Measurements from ENCODE around the gene CKLF. TPM values are rescaled to one million over a fixed set of nuclear protein-coding genes. Genes with fewer than 3 reads are reported as not detected.

Gene CKLF
- total RNA-seq, 1 experiment from 2014 or later = 21.0 TPM

GRCh38 chr16:66599726-66600125, 47.4 kb downstream of the CKLF start (continued):
- TF ChIP-seq, protein P1, sequence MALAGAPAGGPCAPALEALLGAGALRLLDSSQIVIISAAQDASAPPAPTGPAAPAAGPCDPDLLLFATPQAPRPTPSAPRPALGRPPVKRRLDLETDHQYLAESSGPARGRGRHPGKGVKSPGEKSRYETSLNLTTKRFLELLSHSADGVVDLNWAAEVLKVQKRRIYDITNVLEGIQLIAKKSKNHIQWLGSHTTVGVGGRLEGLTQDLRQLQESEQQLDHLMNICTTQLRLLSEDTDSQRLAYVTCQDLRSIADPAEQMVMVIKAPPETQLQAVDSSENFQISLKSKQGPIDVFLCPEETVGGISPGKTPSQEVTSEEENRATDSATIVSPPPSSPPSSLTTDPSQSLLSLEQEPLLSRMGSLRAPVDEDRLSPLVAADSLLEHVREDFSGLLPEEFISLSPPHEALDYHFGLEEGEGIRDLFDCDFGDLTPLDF (CRISPR knock-in tag; IDR thresholded peaks at IDR 0.05) = no peak
- TF ChIP-seq, protein P2, sequence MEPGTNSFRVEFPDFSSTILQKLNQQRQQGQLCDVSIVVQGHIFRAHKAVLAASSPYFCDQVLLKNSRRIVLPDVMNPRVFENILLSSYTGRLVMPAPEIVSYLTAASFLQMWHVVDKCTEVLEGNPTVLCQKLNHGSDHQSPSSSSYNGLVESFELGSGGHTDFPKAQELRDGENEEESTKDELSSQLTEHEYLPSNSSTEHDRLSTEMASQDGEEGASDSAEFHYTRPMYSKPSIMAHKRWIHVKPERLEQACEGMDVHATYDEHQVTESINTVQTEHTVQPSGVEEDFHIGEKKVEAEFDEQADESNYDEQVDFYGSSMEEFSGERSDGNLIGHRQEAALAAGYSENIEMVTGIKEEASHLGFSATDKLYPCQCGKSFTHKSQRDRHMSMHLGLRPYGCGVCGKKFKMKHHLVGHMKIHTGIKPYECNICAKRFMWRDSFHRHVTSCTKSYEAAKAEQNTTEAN (CRISPR knock-in tag; IDR thresholded peaks at IDR 0.05) = no peak

GRCh38 chr16:66600477-66600876, 48.1 kb downstream of the CKLF start:
- Mint-ChIP-seq H3K27me3 (ENCODE audit: low read depth) (peaks cover 6% of the 10 kb centered on the region; the same call in 1 of the 2 replicates), H3K27ac (no peak overlapping the region), H3K36me3 (no peaks in the 10 kb centered on the region), H3K4me1 (peaks cover 10% of the 10 kb centered on the region), H3K4me3 (no peak overlapping the region), H3K9me3 (no peaks in the 10 kb centered on the region)
- no peak for TF ChIP-seq GTF2I (CRISPR knock-in tag; conservative IDR thresholded peaks at IDR 0.05)
- no peak for TF ChIP-seq ESRRA (CRISPR knock-in tag; IDR thresholded peaks at IDR 0.05; ENCODE audit: borderline replicate concordance)
- TF ChIP-seq ATF2 (CRISPR knock-in tag; IDR thresholded peaks at IDR 0.05; ENCODE audit: borderline replicate concordance, low read depth) = no peak
- TF ChIP-seq HMGA2 (CRISPR knock-in tag; IDR thresholded peaks at IDR 0.05) = no peak
- no peak for TF ChIP-seq JUN (CRISPR knock-in tag; IDR thresholded peaks at IDR 0.05)
- TF ChIP-seq ZNF317 (CRISPR knock-in tag; IDR thresholded peaks at IDR 0.05; ENCODE audit: borderline replicate concordance, low read depth) = no peak
- POLR2A ChIA-PET = no interaction called here
- DNase-seq (ENCODE audit: low spot score) = no peak
- CTCF ChIA-PET = interaction anchor here (0.9 kb wide), 1 partner anchor 50 kb away, joined by 5 read pairs; no protein-coding TSS in a partner anchor
- no peak for ATAC-seq

DNA sequence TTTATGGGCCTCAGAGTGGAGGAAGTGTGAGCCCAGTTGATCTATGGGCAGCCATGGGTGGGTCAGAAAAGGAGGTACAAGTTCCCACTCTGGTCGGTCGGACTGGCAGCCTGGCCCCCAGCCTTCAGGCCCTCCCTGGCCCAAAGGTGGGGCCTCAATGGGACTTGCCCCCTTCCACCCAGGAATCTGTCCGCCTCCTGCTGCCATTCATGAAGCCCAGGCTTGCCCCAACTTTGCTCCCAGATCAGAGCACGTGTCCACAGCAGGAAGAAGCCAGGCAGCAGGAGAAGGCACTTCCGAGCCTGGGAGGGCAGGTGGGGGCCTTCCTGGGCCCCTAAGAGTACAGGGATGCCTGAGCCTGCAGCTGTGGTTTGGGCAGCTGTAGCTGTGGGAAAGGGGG, 49.1 kb downstream of the CKLF start:
- no peak for DNase-seq (ENCODE audit: low spot score)
- no peak for ATAC-seq
- ChIA-PET CTCF (interaction anchor here (0.7 to 0.9 kb wide), 2 partner anchors 49 to 309 kb away, joined by 3 to 5 read pairs; no protein-coding TSS in a partner anchor), POLR2A (no interaction called here)
- no peak overlapping the region for H3K4me3 Mint-ChIP-seq
- no peaks in the 10 kb centered on the region for H3K9me3 Mint-ChIP-seq
- H3K27ac Mint-ChIP-seq = no peak overlapping the region
- H3K4me1 Mint-ChIP-seq = peaks cover 16% of the 10 kb centered on the region
- H3K36me3 Mint-ChIP-seq = no peaks in the 10 kb centered on the region
- H3K27me3 Mint-ChIP-seq (ENCODE audit: low read depth) = peaks cover 6% of the 10 kb centered on the region; the same call in 1 of the 2 replicates
- TF ChIP-seq ELF4 (CRISPR knock-in tag; IDR thresholded peaks at IDR 0.05; ENCODE audit: low read depth) (no peak), ZNF396 (CRISPR knock-in tag; IDR thresholded peaks at IDR 0.05; ENCODE audit: borderline replicate concordance) (no peak), CTCF (IDR thresholded peaks at IDR 0.05) (no peak), TEAD4 (CRISPR knock-in tag; IDR thresholded peaks at IDR 0.05) (no peak), ATF2 (CRISPR knock-in tag; IDR thresholded peaks at IDR 0.05; ENCODE audit: borderline replicate concordance, low read depth) (no peak), USF1 (CRISPR knock-in tag; IDR thresholded peaks at IDR 0.05) (no peak), PRRX2 (CRISPR knock-in tag; IDR thresholded peaks at IDR 0.05) (no peak), ESRRA (CRISPR knock-in tag; IDR thresholded peaks at IDR 0.05; ENCODE audit: borderline replicate concordance) (no peak), NFE2L1 (CRISPR knock-in tag; IDR thresholded peaks at IDR 0.05) (no peak), IRF2 (CRISPR knock-in tag; IDR thresholded peaks at IDR 0.05; ENCODE audit: borderline replicate concordance, low read depth) (no peak), AFF4 (CRISPR knock-in tag; IDR thresholded peaks at IDR 0.05; ENCODE audit: borderline replicate concordance) (no peak), ATF3 (CRISPR knock-in tag; conservative IDR thresholded peaks at IDR 0.05) (no peak), CBFB (CRISPR knock-in tag; IDR thresholded peaks at IDR 0.05; ENCODE audit: low read depth) (no peak)
- TF ChIP-seq, protein P3, sequence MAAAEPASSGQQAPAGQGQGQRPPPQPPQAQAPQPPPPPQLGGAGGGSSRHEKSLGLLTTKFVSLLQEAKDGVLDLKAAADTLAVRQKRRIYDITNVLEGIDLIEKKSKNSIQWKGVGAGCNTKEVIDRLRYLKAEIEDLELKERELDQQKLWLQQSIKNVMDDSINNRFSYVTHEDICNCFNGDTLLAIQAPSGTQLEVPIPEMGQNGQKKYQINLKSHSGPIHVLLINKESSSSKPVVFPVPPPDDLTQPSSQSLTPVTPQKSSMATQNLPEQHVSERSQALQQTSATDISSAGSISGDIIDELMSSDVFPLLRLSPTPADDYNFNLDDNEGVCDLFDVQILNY (CRISPR knock-in tag; IDR thresholded peaks at IDR 0.05) = no peak

Data from WTC11 (cell line).